Measurements from ENCODE around the gene PFKP.

DNA sequence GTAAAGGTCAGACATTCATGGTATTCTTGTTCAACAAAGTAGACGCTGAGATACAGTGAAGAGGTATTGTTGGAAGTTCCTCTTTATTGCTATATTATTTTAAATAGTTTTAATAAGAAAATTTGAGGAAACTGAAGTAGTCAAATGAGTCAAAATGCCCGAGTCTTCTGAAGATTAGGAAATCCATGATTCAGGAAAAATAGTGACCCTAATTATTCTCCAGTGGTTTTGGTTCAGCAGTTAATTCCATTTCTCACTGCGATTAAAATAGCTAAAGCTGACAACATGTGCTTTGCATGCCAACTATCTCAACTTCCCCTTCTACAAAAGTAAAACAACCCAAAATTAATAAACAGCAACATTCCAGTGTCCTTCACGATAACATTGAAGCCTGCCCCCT, 32.7 kb upstream of the PFKP start:
- no peak for TF ChIP-seq POLR2A (IDR thresholded peaks at IDR 0.05)
- TF ChIP-seq, protein P1, sequence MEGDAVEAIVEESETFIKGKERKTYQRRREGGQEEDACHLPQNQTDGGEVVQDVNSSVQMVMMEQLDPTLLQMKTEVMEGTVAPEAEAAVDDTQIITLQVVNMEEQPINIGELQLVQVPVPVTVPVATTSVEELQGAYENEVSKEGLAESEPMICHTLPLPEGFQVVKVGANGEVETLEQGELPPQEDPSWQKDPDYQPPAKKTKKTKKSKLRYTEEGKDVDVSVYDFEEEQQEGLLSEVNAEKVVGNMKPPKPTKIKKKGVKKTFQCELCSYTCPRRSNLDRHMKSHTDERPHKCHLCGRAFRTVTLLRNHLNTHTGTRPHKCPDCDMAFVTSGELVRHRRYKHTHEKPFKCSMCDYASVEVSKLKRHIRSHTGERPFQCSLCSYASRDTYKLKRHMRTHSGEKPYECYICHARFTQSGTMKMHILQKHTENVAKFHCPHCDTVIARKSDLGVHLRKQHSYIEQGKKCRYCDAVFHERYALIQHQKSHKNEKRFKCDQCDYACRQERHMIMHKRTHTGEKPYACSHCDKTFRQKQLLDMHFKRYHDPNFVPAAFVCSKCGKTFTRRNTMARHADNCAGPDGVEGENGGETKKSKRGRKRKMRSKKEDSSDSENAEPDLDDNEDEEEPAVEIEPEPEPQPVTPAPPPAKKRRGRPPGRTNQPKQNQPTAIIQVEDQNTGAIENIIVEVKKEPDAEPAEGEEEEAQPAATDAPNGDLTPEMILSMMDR (IDR thresholded peaks at IDR 0.05), result no peak
- no peak for TF ChIP-seq POLR2AphosphoS5 (IDR thresholded peaks at IDR 0.05; ENCODE audit: insufficient read depth in 1 of 2, low read depth in 1 of 2)
